Activated CD4-positive, CD25-positive, alpha-beta regulatory T cell treated with anti-CD3 and anti-CD28 coated beads, Interleukin-2, amount 50 U/mL, for 72 hours (primary cell): ENCODE measurements around the gene SMCHD1.
"Not testable (repeated sequence)": the region's sequence is repeated elsewhere in the genome, so short reads cannot be mapped to it uniquely, and the experiment has no call there.

Source experiments
- DNase-seq: peaks from one replicate; pipeline ENCODE4 v3.0.0; 2021

Gene SMCHD1

GRCh38 chr18:2723207-2723606 is 67.7 kb downstream of the SMCHD1 start:
- DNase-seq = no peak

- no peak for DNase-seq
Observed at GRCh38 chr18:2729757-2730156, 74.2 kb downstream of the SMCHD1 start.

- no peak for DNase-seq
Observed at GRCh38 chr18:2736823-2737222, 81.3 kb downstream of the SMCHD1 start.

GRCh38 chr18:2740082-2740481 is 84.6 kb downstream of the SMCHD1 start:
- not testable (repeated sequence) for DNase-seq

GRCh38 chr18:2746274-2746673 is 90.7 kb downstream of the SMCHD1 start:
- no peak for DNase-seq

- no peak for DNase-seq
Observed at GRCh38 chr18:2758309-2758708, 102.8 kb downstream of the SMCHD1 start.

- DNase-seq = no peak
Observed at GRCh38 chr18:2774669-2775068, 119.1 kb downstream of the SMCHD1 start.

- no peak for DNase-seq
Observed at GRCh38 chr18:2776601-2777000, 121.1 kb downstream of the SMCHD1 start.

- no peak for DNase-seq
Observed at GRCh38 chr18:2777241-2777640, 121.7 kb downstream of the SMCHD1 start.

GRCh38 chr18:2780750-2781149 is 125.2 kb downstream of the SMCHD1 start:
- DNase-seq = no peak

GRCh38 chr18:2787225-2787624 is 131.7 kb downstream of the SMCHD1 start:
- DNase-seq = no peak

GRCh38 chr18:2792395-2792794 is 136.9 kb downstream of the SMCHD1 start:
- no peak for DNase-seq

- no peak for DNase-seq
Observed at GRCh38 chr18:2794159-2794558, 138.6 kb downstream of the SMCHD1 start.

- no peak for DNase-seq
Observed at GRCh38 chr18:2797951-2798350, 142.4 kb downstream of the SMCHD1 start.

- DNase-seq = no peak
Observed at GRCh38 chr18:2799369-2799768, 143.8 kb downstream of the SMCHD1 start.

- no peak for DNase-seq
Observed at GRCh38 chr18:2805970-2806943, 150.7 kb downstream of the SMCHD1 start.

GRCh38 chr18:2808640-2809039 is 153.1 kb downstream of the SMCHD1 start:
- DNase-seq = not testable (repeated sequence)

- DNase-seq = not testable (repeated sequence)
Observed at GRCh38 chr18:2809666-2810183, 154.2 kb downstream of the SMCHD1 start.

- DNase-seq = no peak
Observed at GRCh38 chr18:2811416-2811815, 155.9 kb downstream of the SMCHD1 start.

- DNase-seq = no peak
Observed at GRCh38 chr18:2814928-2815327, 159.4 kb downstream of the SMCHD1 start.

GRCh38 chr18:2818281-2818680 is 162.8 kb downstream of the SMCHD1 start:
- no peak for DNase-seq

- DNase-seq = no peak
Observed at GRCh38 chr18:2821695-2822094, 166.2 kb downstream of the SMCHD1 start.

GRCh38 chr18:2822213-2822921 is 166.8 kb downstream of the SMCHD1 start:
- DNase-seq = no peak

- DNase-seq = no peak
Observed at GRCh38 chr18:2823202-2823601, 167.7 kb downstream of the SMCHD1 start.
